ENCODE measurements around the gene SDK2.

Gene SDK2

DNA sequence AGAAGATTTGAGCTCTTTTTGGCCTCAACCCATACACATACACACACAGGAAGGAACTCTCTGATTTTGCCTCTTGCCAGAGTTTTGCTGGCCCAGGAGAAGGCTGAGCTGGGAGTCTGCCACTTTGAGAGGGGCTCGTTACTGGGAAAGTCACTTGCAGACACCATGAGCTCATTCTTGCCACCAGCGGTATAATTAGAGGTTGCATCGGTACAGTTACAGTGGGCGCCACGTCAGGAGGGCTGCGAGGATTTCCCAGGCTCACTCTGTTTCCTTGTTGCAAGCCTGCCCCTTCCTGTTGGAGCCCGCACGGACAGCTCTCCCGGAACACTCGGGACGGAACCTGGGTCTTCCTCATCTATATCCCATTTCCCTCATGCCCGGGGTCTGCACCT lies 3.1 kb upstream of the SDK2 start:
- no peak overlapping the region for H3K4me3 ChIP-seq (ENCODE audit: low read length)
- no peak for TF ChIP-seq CTCF (conservative IDR thresholded peaks at IDR 0.05; ENCODE audit: low read depth, low read length)
- no peak for DNase-seq (ENCODE audit: low read depth)

GRCh38 chr17:73646409-73647300 lies 2.4 kb upstream of the SDK2 start:
- H3K4me3 ChIP-seq (ENCODE audit: low read length): no peak overlapping the region
- TF ChIP-seq CTCF (conservative IDR thresholded peaks at IDR 0.05; ENCODE audit: low read depth, low read length): peak; percentile 1
- DNase-seq (ENCODE audit: low read depth): no peak

- no peak overlapping the region for H3K4me3 ChIP-seq (ENCODE audit: low read length)
Measured at GRCh38 chr17:73645050-73645871, 1.0 kb upstream of the SDK2 start.

GRCh38 chr17:73643852-73644144 lies 447 bp downstream of the SDK2 start:
- DNase-seq (ENCODE audit: low read depth): no peak
- no peak for TF ChIP-seq CTCF (conservative IDR thresholded peaks at IDR 0.05; ENCODE audit: low read depth, low read length)
- peak overlapping the region; percentile 29 for H3K4me3 ChIP-seq (ENCODE audit: low read length)

More at GRCh38 chr17:73645050-73645871, 1.0 kb upstream of the SDK2 start:
- no peak for TF ChIP-seq CTCF (conservative IDR thresholded peaks at IDR 0.05; ENCODE audit: low read depth, low read length)
- DNase-seq (ENCODE audit: low read depth): no peak

DNA sequence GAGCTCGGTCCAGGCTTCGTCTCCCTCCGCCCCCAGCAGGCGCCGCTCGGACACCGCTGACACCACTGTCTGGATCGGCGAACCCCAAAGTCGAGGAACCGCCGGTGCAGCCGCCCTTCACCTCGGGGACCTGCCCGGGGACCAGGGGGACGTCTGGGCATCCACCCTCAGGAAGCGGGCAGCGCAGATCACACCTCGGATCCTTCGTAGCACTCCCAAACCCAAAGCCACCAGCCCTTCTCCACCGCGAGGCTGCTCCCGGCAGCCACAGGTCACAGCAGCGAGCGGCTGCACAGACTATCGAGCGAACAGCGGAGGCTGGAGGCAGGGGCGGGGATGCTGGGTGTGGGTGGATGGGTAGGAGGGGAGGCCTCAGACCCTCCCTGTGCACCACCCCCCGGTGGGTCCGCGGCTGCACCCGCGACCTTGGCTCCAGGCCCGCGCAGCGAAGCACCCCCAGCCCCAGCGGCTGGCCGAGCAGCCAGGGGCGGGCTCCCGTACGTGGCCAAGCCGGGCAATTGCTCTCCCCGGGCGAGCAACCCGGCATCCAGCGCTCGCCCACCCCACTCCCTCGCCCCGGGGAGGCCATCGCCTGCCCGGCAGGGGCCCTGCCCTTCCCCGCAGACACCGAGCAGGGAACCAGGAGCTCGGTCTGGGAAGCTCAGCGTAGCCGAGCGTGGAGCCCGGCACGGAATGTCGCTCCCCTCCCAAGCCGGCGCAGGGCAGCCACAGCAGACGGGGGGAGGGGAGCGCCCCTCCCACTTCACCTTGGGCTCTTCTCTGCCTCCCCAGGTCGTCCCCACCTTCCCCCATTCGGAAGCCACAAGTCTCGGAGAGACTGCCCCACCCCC lies 1.0 kb downstream of the SDK2 start:
- peak overlapping the region; percentile 32 for H3K4me3 ChIP-seq (ENCODE audit: low read length)
- peak; percentile 24 for TF ChIP-seq CTCF (conservative IDR thresholded peaks at IDR 0.05; ENCODE audit: low read depth, low read length)
- DNase-seq (ENCODE audit: low read depth): no peak

DNA sequence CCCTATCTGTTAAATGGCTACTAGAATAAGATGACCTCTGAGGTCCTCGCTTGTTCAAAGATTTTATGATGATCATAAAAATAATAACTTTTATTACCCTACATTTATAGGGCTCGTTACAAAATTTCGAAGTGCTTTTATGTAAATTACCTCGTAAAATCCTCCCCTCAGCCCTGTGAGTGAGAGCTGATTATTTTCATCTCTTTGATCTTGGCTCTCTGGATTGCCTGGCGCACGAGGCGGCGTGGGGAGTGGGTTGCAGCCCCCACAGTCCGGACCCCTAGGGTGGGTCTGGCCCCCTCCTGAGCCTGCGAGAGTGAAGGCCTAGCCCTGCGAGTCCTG lies 1.6 kb downstream of the SDK2 start:
- DNase-seq (ENCODE audit: low read depth): no peak
- H3K4me3 ChIP-seq (ENCODE audit: low read length): no peak overlapping the region
- TF ChIP-seq CTCF (conservative IDR thresholded peaks at IDR 0.05; ENCODE audit: low read depth, low read length): no peak
